ENCODE results near the gene LRRC17.

LRRC17 gene

GRCh38 chr7:102988631-102989560, 76.1 kb downstream of the LRRC17 start:
- no peak for DNase-seq (ENCODE audit: low read depth)

GRCh38 chr7:102990642-102991041, 77.8 kb downstream of the LRRC17 start:
- no peak for DNase-seq (ENCODE audit: low read depth)

- DNase-seq (ENCODE audit: low read depth): no peak
Measured at GRCh38 chr7:102991077-102991539, 78.3 kb downstream of the LRRC17 start.

- no peak for DNase-seq (ENCODE audit: low read depth)
Measured at GRCh38 chr7:102991540-102992214, 78.9 kb downstream of the LRRC17 start.

- DNase-seq (ENCODE audit: low read depth): no peak
Measured at GRCh38 chr7:102992509-102992937, 79.7 kb downstream of the LRRC17 start.

GRCh38 chr7:102992938-102993717, 80.3 kb downstream of the LRRC17 start:
- no peak for DNase-seq (ENCODE audit: low read depth)

GRCh38 chr7:102993718-102994029, 80.9 kb downstream of the LRRC17 start:
- no peak for DNase-seq (ENCODE audit: low read depth)

- no peak for DNase-seq (ENCODE audit: low read depth)
Measured at GRCh38 chr7:102994567-102994966, 81.8 kb downstream of the LRRC17 start.

Data from activated T-cell treated with anti-CD3 and anti-CD28 coated beads for 48 hours (primary cell).